ENCODE measurements around the gene NCKAP1. TPM values are rescaled to one million over a fixed set of nuclear protein-coding genes. Genes with fewer than 3 reads are reported as not detected.
"Not testable (repeated sequence)": the region's sequence is repeated elsewhere in the genome, so short reads cannot be mapped to it uniquely, and the experiment has no call there.

Gene NCKAP1
- polyA plus RNA-seq, 1 of the 3 experiments (the other 2 are of a cell fraction): 64.0 TPM

DNA sequence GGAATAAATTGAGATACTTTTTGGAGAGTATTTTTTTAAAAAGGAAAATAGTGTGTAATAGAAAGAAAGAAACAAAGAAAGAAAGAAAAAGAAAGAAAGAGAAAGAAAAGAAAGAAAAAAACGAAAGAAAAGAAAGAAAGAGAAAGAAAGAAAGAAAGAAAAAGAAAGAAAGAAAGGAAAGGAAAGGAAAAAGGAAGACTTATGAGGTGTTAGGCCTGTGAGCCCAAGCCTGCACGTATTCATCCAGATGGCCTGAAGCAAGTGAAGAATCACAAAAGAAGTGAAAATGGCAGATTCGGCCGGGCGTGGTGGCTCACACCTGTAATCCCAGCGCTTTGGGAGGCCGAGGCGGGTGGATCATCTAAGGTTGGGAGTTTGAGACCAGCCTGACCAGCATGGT is 5.3 kb upstream of the NCKAP1 start:
- POLR2A ChIA-PET; H3K79me2 ChIP-seq (ENCODE audit: insufficient read depth); H3K27me3 ChIP-seq (ENCODE audit: insufficient read depth); H3K36me3 ChIP-seq (replicated peaks in 1 of 2; ENCODE audit: control insufficient read depth in 1 of 2, insufficient read depth in 2 of 2, low read length in 1 of 2); H3F3A ChIP-seq (replicated peaks; ENCODE audit: insufficient read depth); H3K9me2 ChIP-seq; H4K20me1 ChIP-seq (ENCODE audit: insufficient read depth); H3K9me3 ChIP-seq; H3K4me2 ChIP-seq; H3K4me3 ChIP-seq (ENCODE audit: low read depth in 2 of 2, low read length in 1 of 2); H3K27ac ChIP-seq (ENCODE audit: low read depth in 2 of 2, low read length in 1 of 2); H2AFZ ChIP-seq (ENCODE audit: low read depth); CTCF ChIA-PET; H3K4me1 ChIP-seq (ENCODE audit: control insufficient read depth in 1 of 2, insufficient read depth in 2 of 2, low read depth in 1 of 2, low read length in 1 of 2); H3K9ac ChIP-seq; DNase-seq: not testable (repeated sequence)
- 85% methylated on average over 8 of the region's 8 CpGs for WGBS (ENCODE audit: low lambda C conversion rate)

GRCh38 chr2:183040604-183041003 is 2.3 kb upstream of the NCKAP1 start:
- H3K9ac ChIP-seq: no peak overlapping the region
- no peaks in the 10 kb centered on the region for H3K9me3 ChIP-seq
- no peaks in the 10 kb centered on the region for H3K36me3 ChIP-seq (replicated peaks in 1 of 2; ENCODE audit: control insufficient read depth in 1 of 2, insufficient read depth in 2 of 2, low read length in 1 of 2)
- POLR2A ChIA-PET: no interaction called here
- H4K20me1 ChIP-seq (ENCODE audit: insufficient read depth): peaks cover 15% of the 10 kb centered on the region
- H3K27ac ChIP-seq (ENCODE audit: low read depth in 2 of 2, low read length in 1 of 2): no peak overlapping the region
- CTCF ChIA-PET: no interaction called here
- 92% methylated on average over 2 of the region's 2 CpGs for WGBS (ENCODE audit: low lambda C conversion rate)
- no peaks in the 10 kb centered on the region for H3K9me2 ChIP-seq
- H3F3A ChIP-seq (replicated peaks; ENCODE audit: insufficient read depth): peaks cover 8% of the 10 kb centered on the region
- peaks cover under 1 to 13% of the 10 kb centered on the region in 2 experiments; a peak in 2 of 4 replicates for H3K4me1 ChIP-seq (ENCODE audit: control insufficient read depth in 1 of 2, insufficient read depth in 2 of 2, low read depth in 1 of 2, low read length in 1 of 2)
- no peak overlapping the region for H3K4me2 ChIP-seq
- H3K79me2 ChIP-seq (ENCODE audit: insufficient read depth): peaks cover 24% of the 10 kb centered on the region
- H2AFZ ChIP-seq (ENCODE audit: low read depth): no peak overlapping the region
- DNase-seq: no peak
- H3K27me3 ChIP-seq (ENCODE audit: insufficient read depth): no peaks in the 10 kb centered on the region
- no peak overlapping the region for H3K4me3 ChIP-seq (ENCODE audit: low read depth in 2 of 2, low read length in 1 of 2)
- TF ChIP-seq NRF1 (IDR thresholded peaks at IDR 0.05; ENCODE audit: low read depth, low read length) (no peak), TAF1 (IDR thresholded peaks at IDR 0.05; ENCODE audit: borderline replicate concordance, low read depth, low read length) (no peak)

DNA sequence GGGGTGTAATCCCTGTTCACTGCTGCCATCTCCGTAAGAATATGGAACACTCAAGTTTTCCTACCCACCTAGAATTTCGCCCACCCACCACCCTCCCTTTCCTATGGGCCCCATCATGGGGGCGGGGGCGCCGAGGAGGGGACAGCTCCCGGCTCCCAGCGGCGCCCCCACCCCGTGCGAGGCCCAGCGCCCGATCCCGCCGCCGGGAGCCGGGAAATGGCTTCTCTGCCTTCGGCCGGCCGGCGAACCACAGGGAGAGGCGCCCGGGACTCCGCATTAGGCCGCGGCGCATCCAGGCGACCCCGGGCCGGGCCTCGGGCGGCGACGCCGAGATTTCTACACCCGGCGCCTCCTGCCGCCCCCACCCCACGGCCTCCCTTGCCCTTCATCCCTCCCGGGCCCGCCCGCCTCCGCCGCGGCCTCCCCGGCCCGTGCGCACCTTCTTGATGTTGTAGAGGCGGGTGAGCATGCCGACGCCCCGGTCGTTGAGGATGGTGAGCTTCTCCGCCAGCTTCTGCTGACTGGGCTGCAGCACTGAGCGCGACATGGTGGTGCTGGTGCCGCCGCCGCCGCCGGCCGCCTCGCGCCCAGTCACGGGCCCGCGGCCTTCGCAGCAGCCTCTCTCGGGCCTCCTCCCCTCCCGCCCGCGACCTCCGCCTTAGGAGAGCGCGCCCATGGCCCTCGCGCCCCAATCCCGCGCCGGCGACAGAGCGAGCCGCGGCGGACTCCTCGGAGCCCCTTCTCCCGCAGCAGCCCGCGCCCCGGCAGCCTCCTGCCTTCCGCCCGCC is 510 bp downstream of the NCKAP1 start:
- Histone ChIP-seq H3K27me3 (ENCODE audit: insufficient read depth) (no peaks in the 10 kb centered on the region), H4K20me1 (ENCODE audit: insufficient read depth) (peaks cover 43% of the 10 kb centered on the region), H3K9ac (peak overlapping the region; percentile 95), H3K27ac (ENCODE audit: low read depth in 2 of 2, low read length in 1 of 2) (peak overlapping the region; percentile 86 to 91), H3K36me3 (replicated peaks in 1 of 2; ENCODE audit: control insufficient read depth in 1 of 2, insufficient read depth in 2 of 2, low read length in 1 of 2) (no peaks in the 10 kb centered on the region), H3F3A (replicated peaks; ENCODE audit: insufficient read depth) (peaks cover 14% of the 10 kb centered on the region), H3K4me3 (ENCODE audit: low read depth in 2 of 2, low read length in 1 of 2) (peak overlapping the region; percentile 71 to 79), H3K4me2 (peak overlapping the region; percentile 75), H3K79me2 (ENCODE audit: insufficient read depth) (peaks cover 53% of the 10 kb centered on the region), H2AFZ (ENCODE audit: low read depth) (no peak overlapping the region; the same call in 1 of the 2 replicates), H3K9me2 (no peaks in the 10 kb centered on the region), H3K4me1 (ENCODE audit: control insufficient read depth in 1 of 2, insufficient read depth in 2 of 2, low read depth in 1 of 2, low read length in 1 of 2) (peaks cover 21 to 23% of the 10 kb centered on the region in 2 experiments; a peak in 3 of 4 replicates), H3K9me3 (no peaks in the 10 kb centered on the region)
- TF ChIP-seq RAD21 (IDR thresholded peaks at IDR 0.05; ENCODE audit: low read length) (0 out of 2 replicates have a peak, but pooled peaks have one; percentile 8), PBX3 (IDR thresholded peaks at IDR 0.05) (no peak), FOXJ3 (CRISPR knock-in tag; IDR thresholded peaks at IDR 0.05) (no peak), YY1 (IDR thresholded peaks at IDR 0.05; ENCODE audit: low read depth) (peak; percentile 45; the same call in 1 of the 2 replicates)
- TF ChIP-seq, protein P1, sequence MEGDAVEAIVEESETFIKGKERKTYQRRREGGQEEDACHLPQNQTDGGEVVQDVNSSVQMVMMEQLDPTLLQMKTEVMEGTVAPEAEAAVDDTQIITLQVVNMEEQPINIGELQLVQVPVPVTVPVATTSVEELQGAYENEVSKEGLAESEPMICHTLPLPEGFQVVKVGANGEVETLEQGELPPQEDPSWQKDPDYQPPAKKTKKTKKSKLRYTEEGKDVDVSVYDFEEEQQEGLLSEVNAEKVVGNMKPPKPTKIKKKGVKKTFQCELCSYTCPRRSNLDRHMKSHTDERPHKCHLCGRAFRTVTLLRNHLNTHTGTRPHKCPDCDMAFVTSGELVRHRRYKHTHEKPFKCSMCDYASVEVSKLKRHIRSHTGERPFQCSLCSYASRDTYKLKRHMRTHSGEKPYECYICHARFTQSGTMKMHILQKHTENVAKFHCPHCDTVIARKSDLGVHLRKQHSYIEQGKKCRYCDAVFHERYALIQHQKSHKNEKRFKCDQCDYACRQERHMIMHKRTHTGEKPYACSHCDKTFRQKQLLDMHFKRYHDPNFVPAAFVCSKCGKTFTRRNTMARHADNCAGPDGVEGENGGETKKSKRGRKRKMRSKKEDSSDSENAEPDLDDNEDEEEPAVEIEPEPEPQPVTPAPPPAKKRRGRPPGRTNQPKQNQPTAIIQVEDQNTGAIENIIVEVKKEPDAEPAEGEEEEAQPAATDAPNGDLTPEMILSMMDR (IDR thresholded peaks at IDR 0.05): 0 out of 2 replicates have a peak, but pooled peaks have one; percentile 9
- ChIA-PET CTCF (interaction anchor here (0.9 to 1.4 kb wide), 5 partner anchors 10 to 54 kb away, joined by 3 to 6 read pairs (median 3); no protein-coding TSS in a partner anchor), POLR2A (interaction anchor here (0.6 kb wide), 1 partner anchor 12 kb away, joined by 3 read pairs; no protein-coding TSS in a partner anchor)
- WGBS (ENCODE audit: low lambda C conversion rate): under 1% methylated on average over 19 of the region's 91 CpGs
- peak; percentile 76 for DNase-seq

All from SK-N-SH (cell line).